ENCODE data around the gene CTAGE4. TPM values are rescaled to one million over a fixed set of nuclear protein-coding genes. Genes with fewer than 3 reads are reported as not detected.
"Not testable (repeated sequence)": the region's sequence is repeated elsewhere in the genome, so short reads cannot be mapped to it uniquely, and the experiment has no call there.

CTAGE4 gene
- total RNA-seq, 2 donors from 2014 or later, result 0.32 TPM; not detected in 1

GRCh38 chr7:144228810-144229209 lies 45.5 kb downstream of the CTAGE4 start:
- not testable (repeated sequence) for DNase-seq; ATAC-seq; H3K27me3 Mint-ChIP-seq; H3K4me1 Mint-ChIP-seq; H3K4me3 Mint-ChIP-seq; H3K9me3 ChIP-seq (ENCODE audit: control insufficient read depth, low read length, poor library complexity, severe bottlenecking); H3K36me3 Mint-ChIP-seq (ENCODE audit: low read depth); H3K27ac Mint-ChIP-seq

- ATAC-seq; H3K36me3 Mint-ChIP-seq (ENCODE audit: low read depth); H3K4me1 Mint-ChIP-seq; H3K9me3 ChIP-seq (ENCODE audit: control insufficient read depth, low read length, poor library complexity, severe bottlenecking); H3K27ac Mint-ChIP-seq; H3K4me3 Mint-ChIP-seq; H3K27me3 Mint-ChIP-seq; DNase-seq: not testable (repeated sequence)
Measured at GRCh38 chr7:144231027-144231426, 47.8 kb downstream of the CTAGE4 start.

- H3K27me3 Mint-ChIP-seq; ATAC-seq; H3K4me1 Mint-ChIP-seq; H3K9me3 ChIP-seq (ENCODE audit: control insufficient read depth, low read length, poor library complexity, severe bottlenecking); DNase-seq; H3K4me3 Mint-ChIP-seq; H3K27ac Mint-ChIP-seq; H3K36me3 Mint-ChIP-seq (ENCODE audit: low read depth): not testable (repeated sequence)
Measured at GRCh38 chr7:144233039-144233438, 49.8 kb downstream of the CTAGE4 start.

Other genes with a start within 250 kb of the CTAGE4 start
- gene OR2F2, start 248.2 kb upstream of the CTAGE4 start, total RNA-seq, result not detected
- not detected for gene OR2F1, start 228.6 kb upstream of the CTAGE4 start, total RNA-seq
- not detected for gene OR6B1, start 183.1 kb upstream of the CTAGE4 start, total RNA-seq
- gene OR2A5, start 134.5 kb upstream of the CTAGE4 start, total RNA-seq, result not detected
- not detected for gene OR2A25, start 113.7 kb upstream of the CTAGE4 start, total RNA-seq
- gene OR2A12, start 97.2 kb upstream of the CTAGE4 start, total RNA-seq, result not detected
- gene OR2A2, start 73.9 kb upstream of the CTAGE4 start, total RNA-seq, result not detected
- not detected for gene OR2A14, start 60.3 kb upstream of the CTAGE4 start, total RNA-seq
- gene ARHGEF35, start 12.4 kb downstream of the CTAGE4 start, total RNA-seq, result 1 to 10 TPM in 1 of 2 donors, not detected in 1; 2.2 TPM
- gene OR2A42, start 56.1 kb downstream of the CTAGE4 start, total RNA-seq, result under 1 TPM in 1 of 2 donors, not detected in 1; 0.07 TPM
- 1 to 10 TPM; 1.2 to 6.5 TPM for gene OR2A7, start 81.3 kb downstream of the CTAGE4 start, total RNA-seq
- gene CTAGE8, start 85.8 kb downstream of the CTAGE4 start, total RNA-seq, result 1 to 10 TPM in 1 of 2 donors, under 1 TPM in 1; 0.47 to 1.6 TPM
- not detected for gene OR2A1, start 129.0 kb downstream of the CTAGE4 start, total RNA-seq
- 10 to 100 TPM in 1 of 2 donors, 1 to 10 TPM in 1; 4.2 to 12.4 TPM for gene ARHGEF5, start 171.9 kb downstream of the CTAGE4 start, total RNA-seq
- not detected for gene NOBOX, start 220.2 kb downstream of the CTAGE4 start, total RNA-seq